C4-2B (cell line): Measurements from ENCODE around the gene TMEM17.
A peak's percentile ranks its signal among the peaks of the same experiment; 100 is the strongest.

ENCODE experiments used
- H3K27ac ChIP-seq: fragments of 450-650 bp; 2 replicates; pipeline ENCODE4 v1.5.1; 2017
- ZFX ChIP-seq: fragments of 450-650 bp; IDR thresholded peaks from 2 replicates; pipeline ENCODE4 v1.6.1; 2017
- TF ChIP-seq, protein P1 (sequence below): fragments of 450-650 bp; conservative IDR thresholded peaks from 2 replicates; pipeline ENCODE4 v1.5.1; 2017; ENCODE audit warnings: mild to moderate bottlenecking

Gene TMEM17, protein sequence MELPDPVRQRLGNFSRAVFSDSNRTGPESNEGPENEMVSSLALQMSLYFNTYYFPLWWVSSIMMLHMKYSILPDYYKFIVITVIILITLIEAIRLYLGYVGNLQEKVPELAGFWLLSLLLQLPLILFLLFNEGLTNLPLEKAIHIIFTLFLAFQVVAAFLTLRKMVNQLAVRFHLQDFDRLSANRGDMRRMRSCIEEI

DNA sequence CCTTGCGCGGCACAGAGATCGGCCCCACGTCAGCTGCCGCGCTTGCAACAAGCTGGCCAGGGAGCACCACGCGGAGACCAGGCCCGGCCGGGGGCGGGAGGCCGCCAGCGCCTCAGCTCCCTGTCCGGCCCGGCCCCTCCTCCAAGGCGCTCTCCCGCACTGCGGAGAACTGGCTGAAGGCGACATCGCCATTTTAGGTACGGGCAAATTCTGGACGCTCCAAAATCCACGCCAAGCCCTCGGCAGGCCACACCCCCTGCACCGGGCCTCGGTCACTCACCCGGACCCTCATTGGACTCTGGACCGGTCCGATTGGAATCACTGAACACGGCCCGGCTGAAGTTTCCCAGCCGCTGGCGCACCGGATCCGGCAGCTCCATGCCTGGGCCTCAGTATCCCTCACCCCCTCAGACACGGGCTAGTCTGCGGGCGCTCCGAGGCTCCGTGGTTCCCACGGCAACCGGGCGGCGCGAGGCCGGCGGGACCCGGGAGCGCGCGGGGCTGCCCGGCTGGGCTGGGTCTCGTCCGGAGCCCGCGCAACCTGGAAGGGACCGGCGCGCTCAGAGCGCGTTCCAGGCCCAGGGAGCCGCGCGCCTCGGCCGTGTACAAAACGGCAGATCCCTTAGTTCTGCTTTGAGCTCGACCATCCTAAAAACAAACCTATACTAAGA, at the start of gene TMEM17:
Gene TMEM17 (minus strand): TSS at position 446 of the 671 bp plus-strand sequence. CDS start 66 bp downstream, at position 380.
- H3K27ac ChIP-seq = peak within 1 kb of the TSS; percentile 74
- 0 out of 2 replicates have a peak, but pooled peaks have one; percentile 56 for TF ChIP-seq ZFX
- TF ChIP-seq, protein P1, sequence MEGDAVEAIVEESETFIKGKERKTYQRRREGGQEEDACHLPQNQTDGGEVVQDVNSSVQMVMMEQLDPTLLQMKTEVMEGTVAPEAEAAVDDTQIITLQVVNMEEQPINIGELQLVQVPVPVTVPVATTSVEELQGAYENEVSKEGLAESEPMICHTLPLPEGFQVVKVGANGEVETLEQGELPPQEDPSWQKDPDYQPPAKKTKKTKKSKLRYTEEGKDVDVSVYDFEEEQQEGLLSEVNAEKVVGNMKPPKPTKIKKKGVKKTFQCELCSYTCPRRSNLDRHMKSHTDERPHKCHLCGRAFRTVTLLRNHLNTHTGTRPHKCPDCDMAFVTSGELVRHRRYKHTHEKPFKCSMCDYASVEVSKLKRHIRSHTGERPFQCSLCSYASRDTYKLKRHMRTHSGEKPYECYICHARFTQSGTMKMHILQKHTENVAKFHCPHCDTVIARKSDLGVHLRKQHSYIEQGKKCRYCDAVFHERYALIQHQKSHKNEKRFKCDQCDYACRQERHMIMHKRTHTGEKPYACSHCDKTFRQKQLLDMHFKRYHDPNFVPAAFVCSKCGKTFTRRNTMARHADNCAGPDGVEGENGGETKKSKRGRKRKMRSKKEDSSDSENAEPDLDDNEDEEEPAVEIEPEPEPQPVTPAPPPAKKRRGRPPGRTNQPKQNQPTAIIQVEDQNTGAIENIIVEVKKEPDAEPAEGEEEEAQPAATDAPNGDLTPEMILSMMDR = no peak

- H3K27ac ChIP-seq = no peak overlapping the region
- TF ChIP-seq, protein P1 = no peak
- no peak for TF ChIP-seq ZFX
These were observed 48.4 kb upstream of the TMEM17 start for GRCh38 chr2:62554440-62554839.

DNA sequence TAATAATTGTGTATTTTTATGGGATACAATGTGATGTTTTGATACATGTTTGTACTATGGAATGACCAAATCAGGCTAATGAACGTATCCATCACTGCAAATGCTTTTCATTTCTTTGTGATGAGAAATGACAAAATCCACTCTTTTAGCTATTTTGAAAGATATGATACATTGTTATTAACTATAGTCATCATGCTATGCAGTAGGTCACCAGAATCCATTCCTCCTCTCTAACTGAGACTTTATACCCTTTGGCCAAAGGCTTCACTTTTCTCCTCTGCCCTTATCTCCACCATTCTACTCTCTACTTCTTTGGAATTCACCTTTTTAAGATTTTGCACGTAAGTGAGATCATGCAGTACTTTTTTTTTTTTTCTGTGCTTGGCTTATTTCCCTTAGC, 44.5 kb upstream of the TMEM17 start:
- TF ChIP-seq, protein P1 = no peak
- TF ChIP-seq ZFX = no peak
- H3K27ac ChIP-seq = no peak overlapping the region

DNA sequence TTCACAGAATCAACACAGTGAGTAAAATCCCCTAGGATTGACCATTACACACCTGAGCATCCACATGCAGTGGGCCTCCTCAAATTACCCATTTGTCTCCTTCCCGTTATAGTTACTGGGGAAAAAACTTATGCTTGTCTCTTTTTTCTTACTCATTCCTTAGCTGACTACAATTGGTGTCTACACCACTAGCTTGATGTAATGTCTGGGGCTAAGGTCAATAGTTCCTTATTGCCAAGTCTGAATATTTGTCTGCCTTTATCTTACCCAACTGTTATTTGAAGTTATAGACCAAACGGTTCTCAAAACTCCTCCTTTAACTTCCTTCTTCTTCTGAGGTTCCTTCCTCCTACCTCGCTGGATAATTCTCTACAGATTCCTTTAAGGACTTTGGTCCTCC, 41.9 kb upstream of the TMEM17 start:
- no peak overlapping the region for H3K27ac ChIP-seq
- TF ChIP-seq, protein P1 = no peak
- TF ChIP-seq ZFX = no peak

DNA sequence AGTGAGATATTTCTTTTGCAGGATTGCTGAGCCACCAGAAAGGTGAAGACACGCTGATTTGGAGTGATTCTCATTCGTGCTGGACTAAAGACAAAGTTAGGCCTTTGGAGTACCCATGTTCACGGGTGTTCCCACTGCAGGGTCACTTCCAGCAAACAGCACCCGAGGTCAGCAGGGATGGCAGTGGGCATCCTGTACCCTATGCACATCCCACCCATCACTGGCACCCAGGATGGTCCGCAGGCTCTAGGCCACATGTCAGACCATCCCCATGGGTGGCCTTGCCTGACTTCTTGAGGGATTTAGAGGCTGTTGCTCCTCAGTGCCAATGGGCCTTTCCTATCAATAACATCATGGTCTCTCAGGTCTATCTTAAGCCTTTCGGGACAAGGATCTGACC, 39.3 kb upstream of the TMEM17 start:
- no peak overlapping the region for H3K27ac ChIP-seq
- no peak for TF ChIP-seq ZFX
- TF ChIP-seq, protein P1 = no peak

- H3K27ac ChIP-seq = no peak overlapping the region
- no peak for TF ChIP-seq ZFX
- TF ChIP-seq, protein P1 = no peak
These were observed 34.6 kb upstream of the TMEM17 start for GRCh38 chr2:62540408-62541168.
